Measurements from ENCODE around the gene TAP1. TPM values are rescaled to one million over a fixed set of nuclear protein-coding genes. Genes with fewer than 3 reads are reported as not detected.

Gene TAP1
- total RNA-seq, 6 experiments from 2014 or later: 7.7 to 24.9 (median 17.8) TPM

DNA sequence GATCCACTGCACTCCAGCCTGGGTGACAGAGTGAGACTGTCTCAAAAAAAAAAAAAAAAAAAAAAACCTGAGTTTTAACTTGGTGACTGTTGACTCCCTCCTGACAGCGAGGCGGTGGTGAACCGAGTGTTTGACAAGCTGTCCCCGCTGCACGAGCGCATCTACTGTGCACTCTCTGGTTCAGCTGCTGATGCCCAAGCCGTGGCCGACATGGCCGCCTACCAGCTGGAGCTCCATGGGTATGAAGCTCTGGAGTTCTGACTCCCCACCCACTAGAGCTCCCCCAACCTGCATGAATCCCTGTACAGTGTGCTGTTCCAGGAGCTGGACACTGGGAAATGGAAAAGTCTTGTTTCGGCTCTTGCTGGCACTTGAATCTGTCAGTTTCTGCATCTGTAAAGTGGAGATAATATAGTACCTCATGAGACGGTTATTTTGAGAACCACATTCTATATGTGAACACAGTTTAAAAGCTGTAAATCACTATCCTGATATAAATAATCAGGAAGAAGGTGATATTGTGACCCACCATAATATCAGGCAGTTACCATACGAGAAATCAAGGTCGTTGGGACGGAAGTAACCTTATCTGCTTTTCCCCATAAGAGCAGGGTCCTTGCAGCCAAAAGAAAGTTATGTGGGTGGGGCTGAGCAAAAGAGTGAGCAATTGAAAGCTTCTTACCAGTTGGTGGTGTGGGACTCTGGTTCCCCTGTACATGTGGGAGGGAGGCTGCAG lies 3.8 kb upstream of the TAP1 start:
- ATAC-seq: no peak
- Histone ChIP-seq H3K36me3 (peaks cover 0 to 26% (median 3%) of the 10 kb centered on the region in 4 donors), H3K27me3 (no peaks in the 10 kb centered on the region), H3K27ac (no peak overlapping the region), H3K4me3 (no peak overlapping the region), H3K9me3 (no peaks in the 10 kb centered on the region), H3K4me1 (peaks cover 0 to 13% (median 2%) of the 10 kb centered on the region in 4 donors)
- TF ChIP-seq CTCF (IDR thresholded peaks at IDR 0.05): no peak
- TF ChIP-seq POLR2A (IDR thresholded peaks at IDR 0.05): no peak
- no peak for DNase-seq
- WGBS (ENCODE audit: insufficient coverage, low coverage, low lambda C conversion rate, missing lambda C conversion rate): 70% methylated on average over 5 of the region's 14 CpGs
- intact Hi-C loops (cut with DNase I): no loop called here

- TF ChIP-seq CTCF (IDR thresholded peaks at IDR 0.05) (no peak), POLR2A (IDR thresholded peaks at IDR 0.05) (no peak)
- Histone ChIP-seq H3K4me1 (peaks cover 0 to 19% (median 4%) of the 10 kb centered on the region in 4 donors), H3K27me3 (no peaks in the 10 kb centered on the region), H3K9me3 (no peaks in the 10 kb centered on the region), H3K36me3 (peaks cover 0 to 32% (median 3%) of the 10 kb centered on the region in 4 donors), H3K27ac (peak overlapping the region in 2 of 3 donors; percentile 97 to 99), H3K4me3 (peak overlapping the region in 1 of 3 donors; percentile 96)
- ATAC-seq (no peak), DNase-seq (no peak)
- WGBS (ENCODE audit: insufficient coverage, low coverage, low lambda C conversion rate, missing lambda C conversion rate): 58% methylated on average over 8 of the region's 8 CpGs
- intact Hi-C loops (cut with DNase I): no loop called here
Measured at GRCh38 chr6:32855467-32856174, 2.1 kb upstream of the TAP1 start.

GRCh38 chr6:32854376-32855178 lies 1.1 kb upstream of the TAP1 start:
- peaks cover 5 to 39% (median 12%) of the 10 kb centered on the region in 4 donors for H3K36me3 ChIP-seq
- TF ChIP-seq CTCF (IDR thresholded peaks at IDR 0.05) (no peak), POLR2A (IDR thresholded peaks at IDR 0.05) (no peak)
- H3K27me3 ChIP-seq: no peaks in the 10 kb centered on the region
- peaks cover 0 to 19% (median 4%) of the 10 kb centered on the region in 4 donors for H3K4me1 ChIP-seq
- DNase-seq (peak in 2 of 3 donors; percentile 56 to 65), ATAC-seq (peak; percentile 38 to 53 (median 48))
- peak overlapping the region; percentile 96 to 99 (median 98) for H3K4me3 ChIP-seq
- H3K9me3 ChIP-seq: no peaks in the 10 kb centered on the region
- H3K27ac ChIP-seq: peak overlapping the region; percentile 97 to 99 (median 98)
- intact Hi-C loops (cut with DNase I): no loop called here
- WGBS (ENCODE audit: insufficient coverage, low coverage, low lambda C conversion rate, missing lambda C conversion rate): 2% methylated on average over 22 of the region's 24 CpGs

- H3K4me3 ChIP-seq: peak overlapping the region; percentile 96 to 99 (median 98)
- TF ChIP-seq POLR2A (IDR thresholded peaks at IDR 0.05): no peak
- TF ChIP-seq CTCF (IDR thresholded peaks at IDR 0.05): no peak
- intact Hi-C loops (cut with DNase I): no loop called here
- peak overlapping the region; percentile 97 to 99 (median 98) for H3K27ac ChIP-seq
- H3K36me3 ChIP-seq: peaks cover 5 to 37% (median 11%) of the 10 kb centered on the region in 4 donors
- ATAC-seq (peak; percentile 27 to 40 (median 30)), DNase-seq (peak; percentile 60 to 78 (median 65))
- 0% methylated on average over 7 of the region's 41 CpGs for whole genome bisulfite sequencing (ENCODE audit: insufficient coverage, low coverage, low lambda C conversion rate, missing lambda C conversion rate)
- H3K4me1 ChIP-seq: peaks cover 0 to 19% (median 4%) of the 10 kb centered on the region in 4 donors
- H3K27me3 ChIP-seq: no peaks in the 10 kb centered on the region
- no peaks in the 10 kb centered on the region for H3K9me3 ChIP-seq
Measured at GRCh38 chr6:32852844-32853540, 512 bp downstream of the TAP1 start.
